ENCODE results near the gene CREM.
"Not testable (repeated sequence)": the region's sequence is repeated elsewhere in the genome, so short reads cannot be mapped to it uniquely, and the experiment has no call there.

Gene CREM

GRCh38 chr10:35126530-35127288 is at the start of gene CREM:
TSS of gene CREM (plus strand) at chr10:35126846. CDS start at chr10:35137836, 10,990 bp downstream.
- DNase-seq, result peak; percentile 100

DNA sequence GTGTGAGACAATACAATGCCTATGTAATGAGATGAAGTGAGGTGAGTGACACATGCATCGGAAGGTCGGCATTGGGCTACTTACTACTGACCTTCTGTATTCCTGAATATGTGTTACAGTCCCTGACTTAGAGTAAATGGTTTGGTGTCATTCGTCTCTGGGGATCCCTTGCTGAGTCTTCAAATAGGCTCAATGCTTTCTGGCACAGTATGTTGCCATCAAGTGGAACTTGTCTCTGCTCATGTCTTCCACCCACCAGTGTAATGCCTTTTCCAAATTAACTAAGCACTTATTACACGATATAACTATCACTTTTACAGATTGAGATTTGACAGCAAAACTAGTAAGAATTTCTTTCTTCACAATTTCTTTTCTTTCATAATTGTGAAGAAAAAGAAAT is 47.4 kb upstream of the CREM start:
- no peak for DNase-seq

DNA sequence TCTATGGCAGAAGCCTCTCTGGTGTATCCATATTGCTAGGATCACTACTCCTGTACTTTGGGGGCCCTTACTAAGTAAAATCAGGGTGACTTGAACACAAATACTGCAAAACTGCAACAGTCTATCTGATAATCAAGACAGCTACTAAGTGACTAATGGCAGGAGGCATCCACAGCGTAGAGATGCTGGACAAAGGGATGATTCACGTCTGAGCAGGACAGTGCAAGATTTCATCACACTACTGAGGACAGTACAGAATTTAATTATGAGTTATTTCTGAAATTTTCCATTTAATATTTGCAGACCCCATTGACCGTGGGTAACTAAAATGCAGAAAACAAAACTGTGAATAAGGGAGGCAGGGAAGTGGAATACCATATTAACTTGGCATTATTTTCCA is 46.9 kb upstream of the CREM start:
- no peak for DNase-seq

DNA sequence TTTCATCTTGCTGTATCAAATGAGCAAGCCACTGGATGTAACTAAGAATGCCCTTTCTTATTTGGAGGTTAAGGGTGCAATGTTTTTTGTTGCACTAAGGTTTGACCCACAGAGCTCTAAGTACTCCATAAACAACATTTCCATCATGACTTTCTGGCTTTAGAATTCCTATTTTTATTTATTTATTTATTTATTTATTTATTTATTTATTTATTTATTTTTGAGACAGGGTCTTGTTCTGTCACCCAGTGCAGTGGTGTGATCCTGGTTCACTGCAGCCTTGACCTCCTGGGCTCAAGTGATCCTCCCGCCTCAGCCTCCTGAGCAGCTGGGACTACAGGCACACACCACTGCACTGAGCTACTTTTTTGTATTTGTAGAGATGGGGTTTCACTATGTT is 46.4 kb upstream of the CREM start:
- not testable (repeated sequence) for DNase-seq

- DNase-seq, result no peak
These were observed 43.4 kb upstream of the CREM start for GRCh38 chr10:35083242-35083641.

- peak; percentile 57 for DNase-seq
These were observed 37.0 kb upstream of the CREM start for GRCh38 chr10:35089611-35090161.

GRCh38 chr10:35090162-35090954 is 36.3 kb upstream of the CREM start, which contains the start of gene CUL2:
TSS of gene CUL2 (minus strand) at chr10:35090341. CDS start at chr10:35071317, 19,024 bp downstream.
- DNase-seq, result peak; percentile 96

DNA sequence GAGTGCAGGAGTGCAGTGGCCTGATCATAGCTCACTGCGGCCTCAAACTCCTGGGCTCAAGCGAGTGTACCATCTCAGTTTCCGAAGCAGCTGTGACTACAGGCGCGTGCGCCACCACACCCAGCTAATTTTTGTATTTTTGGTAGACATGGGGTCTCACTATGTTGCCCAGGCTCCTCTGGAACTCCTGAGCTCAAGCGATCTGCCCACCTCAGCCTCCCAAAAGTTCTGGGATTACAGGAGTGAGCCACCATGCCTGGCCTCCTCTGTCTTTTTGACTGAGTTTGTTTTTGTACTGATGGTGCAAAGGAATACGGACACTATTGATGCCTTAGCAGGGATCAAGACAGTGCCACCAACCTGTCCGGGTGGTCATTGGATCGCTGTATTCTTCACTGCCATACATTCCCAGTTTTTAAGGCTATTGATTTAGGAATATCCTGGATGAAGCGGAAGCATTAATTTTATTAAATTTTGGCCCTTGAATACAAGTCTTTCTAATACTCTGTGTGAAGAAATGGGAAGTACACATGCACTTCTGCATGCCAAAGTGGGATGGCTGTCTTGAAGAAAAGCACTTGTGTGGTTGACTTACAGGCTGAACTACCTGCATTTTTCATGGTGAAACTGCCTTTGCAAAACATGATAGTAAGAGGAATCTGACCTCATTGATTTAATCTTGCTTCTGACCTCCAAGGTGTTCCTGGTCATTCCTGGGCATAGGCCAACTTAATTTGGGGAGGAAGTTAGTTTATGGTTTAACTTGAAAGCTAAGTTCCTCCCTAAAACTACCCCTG is 34.5 kb upstream of the CREM start:
- DNase-seq, result no peak

GRCh38 chr10:35092851-35093250 is 33.8 kb upstream of the CREM start:
- peak; percentile 23 for DNase-seq

GRCh38 chr10:35096312-35096711 is 30.3 kb upstream of the CREM start:
- DNase-seq, result no peak

DNA sequence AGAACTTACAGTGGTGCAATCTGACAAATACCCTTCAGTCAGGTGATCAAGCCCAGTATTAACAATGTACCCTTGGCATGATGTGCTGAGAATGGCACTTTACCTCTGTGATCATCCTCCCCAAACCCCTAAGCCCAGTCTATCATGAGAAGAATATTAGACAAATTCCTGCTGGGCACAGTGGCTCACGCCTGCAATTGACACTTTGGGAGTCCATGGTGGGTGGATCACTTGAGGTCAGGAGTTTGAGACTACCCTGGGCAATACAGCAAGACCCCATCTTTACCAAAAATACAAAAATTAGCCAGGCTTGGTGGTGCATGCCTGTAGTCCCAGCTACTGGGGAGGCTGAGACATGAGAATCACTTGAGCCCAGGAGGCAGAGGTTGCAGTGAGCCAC is 29.1 kb upstream of the CREM start:
- DNase-seq, result no peak

GRCh38 chr10:35103882-35104281 is 22.8 kb upstream of the CREM start:
- DNase-seq, result no peak

DNA sequence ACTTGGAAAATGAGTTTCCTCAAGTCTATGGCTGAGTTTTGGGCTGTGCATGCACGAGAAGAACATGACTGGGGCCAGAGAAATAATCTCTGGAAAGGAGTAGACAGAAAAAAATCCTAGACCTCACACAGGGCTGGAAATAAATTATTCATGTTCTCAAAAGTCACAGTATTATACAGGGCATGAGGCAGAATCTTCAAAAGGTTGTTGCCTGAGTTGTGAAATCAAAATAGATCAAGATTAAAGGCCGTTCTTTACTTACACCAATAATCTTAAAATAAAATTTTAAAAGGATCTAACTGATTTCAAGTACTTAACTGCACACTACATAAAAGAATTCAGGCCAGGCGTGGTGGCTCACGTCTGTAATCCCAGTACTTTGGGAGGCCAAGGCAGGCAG is 14.1 kb upstream of the CREM start:
- DNase-seq, result no peak

GRCh38 chr10:35119378-35119777 is 7.3 kb upstream of the CREM start:
- DNase-seq, result no peak

GRCh38 chr10:35124540-35124939 is 2.1 kb upstream of the CREM start:
- no peak for DNase-seq

DNA sequence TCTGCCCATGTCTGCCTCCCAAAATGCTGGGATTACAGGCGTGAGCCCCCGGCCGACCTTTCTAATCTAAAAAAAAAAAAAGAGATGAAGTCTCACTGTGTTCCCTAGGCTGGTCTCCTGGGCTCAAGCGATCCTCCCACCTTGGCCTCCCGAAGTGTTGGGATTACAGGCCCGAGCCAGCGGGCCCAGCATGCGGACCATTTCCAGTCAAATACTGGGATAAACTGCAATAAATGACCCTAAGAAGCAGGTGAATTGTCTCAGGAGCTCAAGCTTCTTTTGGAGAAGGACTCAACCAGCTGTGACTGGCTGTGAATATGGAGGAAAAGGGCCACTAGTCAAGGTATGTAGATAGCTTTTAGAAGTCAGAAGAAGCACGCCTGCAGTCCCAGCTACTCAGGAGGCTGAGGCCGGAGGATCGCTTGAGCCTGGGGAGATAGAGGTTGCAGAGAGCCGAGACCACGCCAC is 550 bp upstream of the CREM start:
- no peak for DNase-seq

DNA sequence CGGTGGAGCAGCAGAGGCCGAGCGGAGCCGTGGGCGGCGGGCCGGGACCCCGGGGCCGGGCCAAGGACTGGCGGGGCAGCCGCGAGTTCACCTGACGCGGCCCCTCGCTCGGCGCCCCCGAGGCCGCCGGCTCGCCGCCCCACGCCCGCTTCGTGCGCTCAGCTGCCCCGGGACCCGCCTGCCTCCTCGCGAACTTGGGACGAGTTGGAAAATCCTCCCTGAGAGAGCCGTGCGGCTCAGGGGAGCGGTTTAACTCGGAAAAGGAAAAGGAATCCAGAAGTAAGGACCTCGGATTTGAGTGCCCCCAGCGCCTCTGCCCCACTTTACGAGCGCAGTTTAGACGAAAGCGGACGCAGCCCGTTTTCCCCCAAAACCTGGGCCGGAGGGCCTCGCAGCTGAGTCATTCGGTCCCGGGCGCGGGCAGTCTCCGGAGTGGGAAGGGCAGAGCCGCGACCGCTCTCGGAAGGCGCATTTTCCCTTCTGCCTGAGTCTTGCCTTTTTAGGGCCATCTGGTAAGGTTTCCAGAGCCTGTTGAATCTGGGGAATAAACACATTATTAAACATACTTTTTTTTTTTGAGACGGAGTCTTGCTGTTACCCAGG is 744 bp downstream of the CREM start:
- peak; percentile 80 for DNase-seq

- no peak for DNase-seq
These were observed 2.6 kb downstream of the CREM start for GRCh38 chr10:35129185-35129674.

DNA sequence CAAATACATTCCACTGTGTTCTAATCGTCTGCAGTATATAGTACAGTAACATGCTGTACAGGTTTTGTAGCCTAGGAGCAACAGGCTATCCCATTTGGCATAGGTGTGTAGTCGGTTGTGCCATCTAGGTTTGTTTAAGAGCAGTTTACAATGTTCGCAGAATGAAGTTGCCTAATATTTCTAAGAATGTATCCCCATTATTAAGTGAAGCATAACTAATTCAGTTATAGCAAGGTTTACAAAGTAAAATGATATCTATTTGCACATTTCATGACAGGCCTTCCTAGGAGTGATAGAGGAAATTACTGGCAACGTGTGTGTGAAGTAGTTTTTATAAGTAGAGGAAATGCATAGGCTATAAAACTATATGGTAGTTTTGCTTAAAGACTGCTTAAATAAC is 4.0 kb downstream of the CREM start:
- DNase-seq, result no peak

- DNase-seq, result no peak
These were observed 6.1 kb downstream of the CREM start for GRCh38 chr10:35132727-35133126.

GRCh38 chr10:35133586-35133985 is 6.9 kb downstream of the CREM start:
- no peak for DNase-seq

DNA sequence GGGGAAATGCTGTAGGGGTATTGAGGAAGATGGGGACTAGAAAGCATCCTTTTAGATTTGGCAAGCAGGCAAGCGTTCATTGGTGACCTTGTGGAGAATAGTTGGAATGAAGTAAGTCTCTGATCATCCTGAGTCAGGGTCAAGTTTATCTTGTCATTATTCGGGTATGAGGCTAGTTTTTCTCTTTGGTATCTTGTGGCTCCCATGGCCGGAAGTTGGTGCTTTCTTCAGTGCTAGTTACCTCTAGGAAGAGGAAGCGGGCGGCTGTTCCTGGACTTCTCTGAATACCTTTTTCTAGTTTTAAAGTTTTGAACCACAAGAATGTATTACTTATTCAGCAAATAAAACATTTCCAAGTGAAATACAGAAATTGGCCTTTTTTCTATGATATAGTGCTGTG is 9.2 kb downstream of the CREM start:
- DNase-seq, result no peak
